HCT116 (cell line): ENCODE results near the gene UAP1L1. TPM values are rescaled to one million over a fixed set of nuclear protein-coding genes. Genes with fewer than 3 reads are reported as not detected.

Experiments used
- ATAC-seq: fragments of 200-7000 bp; cut with Tn5 transposase; 2 replicates; pipeline ENCODE4 v1.9.1; 2020; ENCODE audit warnings: mild to moderate bottlenecking, moderate library complexity
- BruUV-seq: library from RNA; stranded (reverse); fragments of 400-500 nt; replicated peaks from 2 replicates; lab custom pipeline; 2021; lab: Mats Ljungman, UMichigan
- CTCF ChIA-PET: fragments of 300-600 bp; sonication (Branson Sonifier 250); formaldehyde crosslinking; loops from one replicate; lab custom pipeline; 2021; ENCODE audit warnings: antibody characterized with exemption; lab: Charles Lee
- POLR2A ChIA-PET: fragments of 300-600, 350-600 bp; sonication (Branson Sonifier 250); formaldehyde crosslinking; loops from one replicate; lab custom pipeline; 2021; ENCODE audit warnings: antibody characterized with exemption; lab: Charles Lee
- RAD21 ChIA-PET, 2 experiments: fragments of 300-600 bp; sonication (Branson Sonifier 250); formaldehyde crosslinking; loops; one replicate each; lab custom pipeline; 2023; ENCODE audit warnings: low total read pairs in 2 of 2; ENCODE audit not compliant: uncharacterized antibody in 2 of 2, unreplicated experiment in 2 of 2, low non-redundant PET in 1 of 2; lab: Charles Lee
- DNase-seq: peaks from one replicate; pipeline ENCODE4 v3.0.0-alpha.2; 2010; ENCODE audit warnings: low read depth, low spot score
- H2AFZ ChIP-seq: fragments of 200-600 bp; shearing (Covaris generic), sonication (generic); 2 replicates; pipeline ENCODE4 v1.6.1; 2017; ENCODE audit warnings: low read depth, mixed run types, mixed read lengths, antibody characterized with exemption, low read length; ENCODE audit not compliant: poor library complexity, severe bottlenecking
- H3K27ac ChIP-seq: 2 replicates; pipeline ENCODE4 v1.5.1; 2012; ENCODE audit warnings: low read depth, low read length
- H3K27me3 ChIP-seq: fragments of 200-600 bp; sonication (generic); 2 replicates; pipeline ENCODE4 v1.6.1; 2016; ENCODE audit warnings: mixed run types, low read length, mixed read lengths; ENCODE audit not compliant: insufficient read depth
- H3K36me3 ChIP-seq, 2 experiments: fragments of 200-500 bp in 1 of 2; fragments of 200-600 bp in 1 of 2; sonication (Bioruptor generic) in 1 of 2; sonication (generic) in 1 of 2; 2 replicates each; pipeline versions ENCODE4 v1.5.1 to v1.6.1; 2014 to 2016; ENCODE audit warnings: low read length in 2 of 2, inconsistent platforms in 1 of 2, mixed read lengths in 1 of 2, mixed run types in 1 of 2; ENCODE audit not compliant: insufficient read depth in 2 of 2, control insufficient read depth in 1 of 2
- H3K4me1 ChIP-seq, 2 experiments: fragments of 200-600 bp in 1 of 2; sonication (generic) in 1 of 2; 2 replicates each; pipeline versions ENCODE4 v1.5.1 to v1.6.1; 2012 to 2017; ENCODE audit warnings: low read length in 2 of 2, inconsistent platforms in 1 of 2, mild to moderate bottlenecking in 1 of 2, mixed read lengths in 1 of 2, mixed run types in 1 of 2, moderate library complexity in 1 of 2; ENCODE audit not compliant: insufficient read depth in 2 of 2, control insufficient read depth in 1 of 2
- H3K4me2 ChIP-seq: fragments of 200-600 bp; sonication (generic); 2 replicates; pipeline ENCODE4 v1.6.1; 2017; ENCODE audit warnings: mixed run types, low read length, mixed read lengths
- H3K4me3 ChIP-seq, 2 experiments: fragments of 200-600 bp in 1 of 2; sonication (generic) in 1 of 2; replicated peaks in 1 of 2; 2 replicates each; pipeline ENCODE4 v1.5.1; 2011 to 2016; ENCODE audit warnings: low read length in 2 of 2, control low read depth in 1 of 2, low read depth in 1 of 2, mild to moderate bottlenecking in 1 of 2, mixed read lengths in 1 of 2, mixed run types in 1 of 2
- H3K79me2 ChIP-seq: fragments of 200-600 bp; sonication (generic); 2 replicates; pipeline ENCODE4 v1.6.1; 2017; ENCODE audit warnings: mild to moderate bottlenecking, mixed run types, low read length, moderate library complexity, mixed read lengths; ENCODE audit not compliant: insufficient read depth
- H3K9ac ChIP-seq: fragments of 200-600 bp; sonication (generic); 2 replicates; pipeline ENCODE4 v1.6.1; 2016; ENCODE audit warnings: low read length, mixed read lengths
- H3K9me2 ChIP-seq: fragments of 200-600 bp; sonication (generic), shearing (Covaris generic); 2 replicates; pipeline ENCODE4 v1.6.1; 2017; ENCODE audit warnings: mixed run types, mild to moderate bottlenecking, moderate library complexity; ENCODE audit not compliant: insufficient read depth
- H3K9me3 ChIP-seq, 2 experiments: fragments of 200-500 bp in 1 of 2; fragments of 200-600 bp in 1 of 2; sonication (Bioruptor generic) in 1 of 2; sonication (generic) in 1 of 2; 2 replicates each; pipeline ENCODE4 v1.6.1; 2014 to 2017; ENCODE audit warnings: low read length in 2 of 2, mixed read lengths in 2 of 2, inconsistent platforms in 1 of 2, low read depth in 1 of 2, mild to moderate bottlenecking in 1 of 2, mixed run types in 1 of 2, moderate library complexity in 1 of 2; ENCODE audit not compliant: control insufficient read depth in 1 of 2, insufficient read depth in 1 of 2
- H4K20me1 ChIP-seq: fragments of 200-600 bp; sonication (generic), shearing (Covaris generic); 2 replicates; pipeline ENCODE4 v1.6.1; 2017; ENCODE audit warnings: mixed run types, mild to moderate bottlenecking, moderate library complexity; ENCODE audit not compliant: insufficient read depth
- CEBPB ChIP-seq: IDR thresholded peaks from 2 replicates; pipeline ENCODE4 v1.6.1; 2012; ENCODE audit warnings: low read depth
- EZH2 ChIP-seq: fragments of 200-600 bp; sonication (generic); IDR thresholded peaks from 2 replicates; pipeline ENCODE4 v1.6.1; 2017; ENCODE audit warnings: antibody characterized with exemption, mixed run types
- POLR2AphosphoS5 ChIP-seq: IDR thresholded peaks from 2 replicates; pipeline ENCODE4 v1.6.1; 2011; ENCODE audit warnings: mild to moderate bottlenecking, low read depth, low read length, moderate library complexity
- SIN3A ChIP-seq: IDR thresholded peaks from 2 replicates; pipeline ENCODE4 v1.6.1; 2012; ENCODE audit warnings: low read depth
- SP1 ChIP-seq: IDR thresholded peaks from 2 replicates; pipeline ENCODE4 v1.6.1; 2012; ENCODE audit warnings: low read depth
- ZBTB33 ChIP-seq: IDR thresholded peaks from 2 replicates; pipeline ENCODE4 v1.6.1; 2011; ENCODE audit warnings: mild to moderate bottlenecking, low read length, moderate library complexity; ENCODE audit not compliant: insufficient replicate concordance; ENCODE audit errors: extremely low read depth
- ZFX ChIP-seq: fragments of 450-650 bp; IDR thresholded peaks from 2 replicates; pipeline ENCODE4 v1.6.1; 2017
- ZNF274 ChIP-seq: fragments of 200-500 bp; sonication (Bioruptor generic); IDR thresholded peaks from 2 replicates; pipeline ENCODE4 v1.6.1; 2014; ENCODE audit warnings: mild to moderate bottlenecking, low read depth, low read length, inconsistent platforms
- intact Hi-C: fragments of 100-400 bp; cut with micrococcal nuclease; formaldehyde crosslinking; loops from 2 replicates; pipeline ENCODE4 v1.10.0; 2022
- total RNA-seq: library from RNA; stranded (reverse); gene quantifications from one replicate; pipeline ENCODE4 v1.2.1, GENCODE V29; 2021; ENCODE audit not compliant: unreplicated experiment
- TF ChIP-seq, protein P1 (sequence below): IDR thresholded peaks from 2 replicates; pipeline ENCODE4 v1.6.1; 2012

The UAP1L1 gene
- total RNA-seq, 1 experiment from 2014 or later: 11.0 TPM

DNA sequence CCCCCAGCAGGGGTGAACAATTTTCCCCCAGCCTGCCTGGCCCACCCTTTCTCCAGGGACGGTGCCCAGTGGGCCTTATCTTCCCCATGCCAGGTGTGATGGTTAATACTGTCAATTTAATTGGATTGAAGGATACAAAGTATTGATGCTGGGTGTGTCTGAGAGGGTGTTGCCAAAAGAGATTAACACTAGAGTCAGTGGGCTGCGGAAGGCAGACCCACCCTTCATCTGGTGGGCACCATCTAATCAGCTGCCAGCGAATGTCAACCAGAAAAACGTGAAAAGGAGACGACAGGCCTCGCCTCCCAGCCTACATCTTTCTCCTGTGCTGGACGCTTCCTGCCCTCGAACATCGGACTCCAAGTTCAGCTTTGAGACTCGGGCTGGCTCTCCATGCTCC lies 39.8 kb upstream of the UAP1L1 start (continued):
- no peak for TF ChIP-seq ZNF274
- no peak for TF ChIP-seq SIN3A
- no peak for TF ChIP-seq SP1
- no peak for TF ChIP-seq CEBPB

- no peaks in the 10 kb centered on the region for H3K9me2 ChIP-seq
- H3K4me1 ChIP-seq: peaks cover 11 to 21% of the 10 kb centered on the region in 2 experiments; a peak in 3 of 4 replicates
- no peaks in the 10 kb centered on the region for H3K27me3 ChIP-seq
- H3K9me3 ChIP-seq: no peaks in the 10 kb centered on the region
- H3K79me2 ChIP-seq: peaks cover 7% of the 10 kb centered on the region; the same call in 1 of the 2 replicates
- POLR2A ChIA-PET: no interaction called here
- no peak overlapping the region for H3K4me2 ChIP-seq
- intact Hi-C loops: loop anchor here (5.0 kb wide), 1 partner anchor 197 kb away; the partner anchor contains the start of gene AJM1
- no peak for DNase-seq
- H3K27ac ChIP-seq: no peak overlapping the region
- TF ChIP-seq ZBTB33: no peak
- TF ChIP-seq ZNF274: no peak
- no peak for TF ChIP-seq EZH2
- TF ChIP-seq ZFX: no peak
- no peak for TF ChIP-seq CEBPB
- TF ChIP-seq, protein P1, sequence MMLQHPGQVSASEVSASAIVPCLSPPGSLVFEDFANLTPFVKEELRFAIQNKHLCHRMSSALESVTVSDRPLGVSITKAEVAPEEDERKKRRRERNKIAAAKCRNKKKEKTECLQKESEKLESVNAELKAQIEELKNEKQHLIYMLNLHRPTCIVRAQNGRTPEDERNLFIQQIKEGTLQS: no peak
- TF ChIP-seq POLR2AphosphoS5: no peak
- TF ChIP-seq, all 23 proteins: peak for 0
- RAD21 ChIA-PET: no interaction called here
- ATAC-seq: no peak
- no peaks in the 10 kb centered on the region for H4K20me1 ChIP-seq
- no peak overlapping the region for H3K4me3 ChIP-seq
- H3K9ac ChIP-seq: no peak overlapping the region
- H3K36me3 ChIP-seq: peaks cover 3 to 7% of the 10 kb centered on the region in 2 experiments; a peak in 2 of 4 replicates
- CTCF ChIA-PET: interaction anchor here (1.4 kb wide), 1 partner anchor 10 kb away, joined by 5 read pairs; no protein-coding TSS in a partner anchor
- no peak overlapping the region for H2AFZ ChIP-seq
- no TSS peak for BruUV-seq
Observed at GRCh38 chr9:137038916-137039315, 38.4 kb upstream of the UAP1L1 start.
